ENCODE measurements around the gene COA3.

Gene COA3

DNA sequence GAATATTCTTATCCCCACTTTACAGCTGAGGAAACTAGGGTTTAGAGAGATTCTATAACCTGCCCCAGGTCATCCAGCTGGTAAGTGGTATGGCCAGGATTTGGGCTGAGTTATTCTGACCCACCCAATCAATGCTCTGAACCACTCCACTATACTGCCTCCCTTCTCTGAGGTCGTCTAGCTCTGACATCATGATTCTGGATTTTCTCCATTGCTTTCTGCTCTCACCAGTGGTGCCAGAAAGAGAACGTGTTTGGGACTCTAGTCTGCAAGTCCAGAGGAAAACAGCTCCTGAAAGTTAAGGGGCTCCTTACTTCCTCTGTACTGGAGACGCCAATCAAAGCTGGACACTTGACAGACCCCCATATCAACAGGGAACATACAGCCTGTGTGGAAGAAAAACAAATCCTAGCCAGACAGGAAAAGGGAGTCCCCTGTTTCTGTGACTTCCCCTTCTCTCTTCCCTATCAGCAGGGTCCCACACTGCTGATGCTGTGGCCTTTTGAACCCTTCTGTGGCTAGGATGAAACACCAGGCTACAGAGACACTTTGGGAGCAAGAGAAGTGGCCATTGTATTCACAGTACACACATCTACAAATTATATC, 47.7 kb downstream of the COA3 start:
- DNase-seq (ENCODE audit: low spot score): no peak

DNA sequence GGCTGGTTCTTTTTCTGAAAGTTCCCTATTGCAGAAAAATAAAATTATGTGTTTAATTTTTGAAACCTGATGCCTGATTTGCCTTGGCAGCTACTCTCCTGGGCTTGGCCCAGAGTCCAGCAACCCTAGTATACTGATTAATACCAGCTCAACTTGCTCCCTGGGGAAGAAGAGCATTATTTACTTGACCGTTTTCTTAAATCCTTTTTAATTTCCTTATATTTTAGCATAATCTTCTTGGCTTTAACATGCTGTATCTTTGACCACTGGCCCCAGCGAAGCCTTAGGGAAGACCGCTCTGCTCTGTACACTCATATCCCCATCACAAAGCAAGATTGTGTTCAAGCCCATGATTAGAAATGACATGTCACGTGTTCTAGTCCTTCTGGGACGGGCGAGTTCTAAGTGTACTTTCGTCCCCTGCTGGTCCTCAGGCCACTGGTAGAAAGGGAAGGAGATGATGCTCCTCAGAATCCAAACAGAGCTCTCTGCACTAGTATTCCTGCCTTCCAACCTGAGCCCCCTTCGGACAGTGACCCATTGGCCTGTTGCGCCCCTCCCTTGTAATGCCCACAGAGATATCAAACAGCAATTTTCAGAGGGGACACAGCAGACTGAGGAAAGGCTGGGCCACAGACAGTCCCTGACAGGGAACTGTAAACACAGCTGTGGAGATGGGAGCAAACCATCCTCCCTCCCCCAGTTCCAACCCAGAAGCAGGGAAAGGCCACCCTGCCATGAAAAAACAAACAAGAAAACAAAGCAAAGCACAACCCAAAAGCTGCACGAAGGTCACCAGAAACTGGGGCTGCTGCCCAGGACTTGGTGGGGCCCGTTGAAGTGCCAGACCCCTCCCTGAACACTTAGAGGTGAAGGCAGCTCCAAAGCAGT, 49.4 kb downstream of the COA3 start:
- DNase-seq (ENCODE audit: low spot score): no peak

DNA sequence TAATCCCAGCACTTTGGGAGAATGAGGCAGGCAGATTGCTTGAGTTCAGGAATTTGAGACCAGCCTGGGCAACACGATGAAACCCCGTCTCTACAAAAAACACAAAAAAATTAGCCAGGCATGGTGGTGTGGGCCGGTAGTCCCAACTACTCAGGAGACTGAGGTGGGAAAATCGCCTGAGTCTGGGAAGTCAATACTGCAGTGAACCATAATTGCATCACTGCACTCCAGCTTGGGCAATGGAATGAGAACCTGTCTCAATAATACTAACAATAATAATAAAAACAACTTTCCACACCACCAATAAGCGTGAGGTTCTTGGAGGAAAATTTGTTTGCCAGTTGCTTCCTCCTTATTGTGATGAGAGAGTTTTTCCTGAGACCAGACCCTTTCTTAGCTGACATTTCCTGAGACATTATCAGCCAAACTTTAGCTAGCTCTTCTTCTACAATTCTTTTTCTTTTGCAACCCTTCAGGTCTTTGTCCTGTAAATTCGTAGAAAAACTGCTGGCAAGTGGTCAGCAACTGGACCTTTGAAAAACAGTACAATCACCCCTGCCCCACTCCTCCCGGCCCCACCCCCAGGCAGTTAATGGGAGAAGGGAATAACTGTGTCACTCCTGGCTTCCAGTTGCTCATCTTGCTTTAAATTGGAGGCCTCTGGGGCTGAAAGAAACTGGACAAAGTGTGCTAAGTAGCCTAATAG, 50.1 kb downstream of the COA3 start:
- no peak for DNase-seq (ENCODE audit: low spot score)

Data from left forelimb (tissue), 1 donor.